ENCODE data around the gene STK38L. TPM values are rescaled to one million over a fixed set of nuclear protein-coding genes. Genes with fewer than 3 reads are reported as not detected.

Gene STK38L
- total RNA-seq = 10 to 100 TPM; 13.3 to 18.7 TPM
- total RNA-seq = 18.3 to 34.5 reads per million in 2 donors

DNA sequence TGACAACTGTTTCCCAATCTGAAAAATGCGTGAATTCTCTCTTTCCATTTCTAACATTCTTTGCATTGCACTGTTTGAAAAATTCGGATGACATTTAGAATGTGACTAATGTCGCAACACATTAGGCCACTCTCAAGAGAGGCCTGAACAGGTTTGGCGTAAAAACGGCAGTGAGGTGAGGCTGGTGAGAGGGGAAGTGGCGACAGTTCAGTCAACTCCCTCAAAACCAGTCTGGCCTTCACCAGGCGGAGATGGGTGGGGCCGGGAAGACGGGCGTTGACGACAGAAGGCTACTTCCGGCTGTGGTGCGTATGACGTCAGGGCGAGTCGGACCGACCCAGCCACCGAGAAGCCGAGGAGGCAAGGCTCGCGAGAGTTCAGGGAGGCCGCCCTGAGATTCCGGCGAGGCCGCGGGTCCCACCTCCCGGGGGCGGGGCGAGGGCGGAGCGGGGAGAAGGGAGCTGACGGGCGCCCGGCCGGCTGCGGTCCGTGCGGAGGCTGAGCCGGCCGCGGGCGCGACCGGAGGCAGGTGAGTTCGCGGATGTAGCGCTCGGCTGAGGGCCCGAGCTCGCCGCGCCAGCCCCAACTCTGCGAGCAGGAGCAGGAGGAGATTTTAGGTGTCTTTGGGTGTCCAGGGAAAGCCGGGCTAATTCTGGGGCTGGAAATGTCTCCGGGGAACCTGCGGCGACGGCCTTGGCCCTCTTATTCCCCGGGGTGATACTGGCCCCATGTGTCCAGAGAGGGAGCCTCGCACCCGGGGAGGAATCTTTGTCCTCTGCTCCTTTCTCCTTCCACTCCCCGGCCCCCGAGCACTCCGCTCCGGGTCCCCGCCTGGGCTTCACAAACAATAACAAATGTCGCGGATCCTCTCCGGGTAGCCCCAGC, at the start of gene STK38L:
STK38L (plus strand) TSS at position 483 of the 885 bp plus-strand sequence. CDS start 53,435 bp downstream, outside the sequence.
- H3K9me3 ChIP-seq (ENCODE audit: control insufficient read depth, low read length, poor library complexity, severe bottlenecking) = no peaks in the 10 kb centered on the region
- Mint-ChIP-seq H3K27ac (peak within 1 kb of the TSS; percentile 98), H3K36me3 (ENCODE audit: low read depth) (peaks cover 4% of the 10 kb centered on the region), H3K27me3 (no peaks in the 10 kb centered on the region), H3K4me3 (peak within 1 kb of the TSS; percentile 99), H3K4me1 (peaks cover 34% of the 10 kb centered on the region)
- peak; percentile 97 for ATAC-seq
- DNase-seq = peak; percentile 89 to 98 (median 93)

DNA sequence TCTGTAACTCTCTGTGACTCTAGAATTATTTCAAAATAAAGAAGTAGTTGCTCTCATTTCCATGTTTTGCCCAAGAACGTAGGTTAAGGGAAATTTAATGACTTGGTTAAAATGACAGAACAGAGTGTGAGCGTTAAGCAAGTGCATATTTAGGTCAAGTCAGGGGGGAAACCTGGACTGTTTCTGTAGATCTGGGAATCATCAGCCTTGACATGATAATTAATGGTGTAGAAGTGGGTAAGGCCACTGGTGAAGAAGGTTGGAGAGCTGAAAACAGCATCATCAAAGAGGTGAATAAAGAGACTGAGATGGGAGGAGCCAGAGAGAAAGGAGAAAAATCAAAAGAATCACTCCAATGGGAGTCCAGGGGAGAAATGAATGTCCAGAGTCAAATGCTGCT, 49.4 kb upstream of the STK38L start:
- no peak overlapping the region for H3K4me3 Mint-ChIP-seq
- ATAC-seq (no peak), DNase-seq (no peak)
- H3K9me3 ChIP-seq (ENCODE audit: control insufficient read depth, low read length, poor library complexity, severe bottlenecking) = no peaks in the 10 kb centered on the region
- peaks cover 5% of the 10 kb centered on the region for H3K27me3 Mint-ChIP-seq
- H3K27ac Mint-ChIP-seq = no peak overlapping the region
- no peaks in the 10 kb centered on the region for H3K36me3 Mint-ChIP-seq (ENCODE audit: low read depth)
- no peaks in the 10 kb centered on the region for H3K4me1 Mint-ChIP-seq

DNA sequence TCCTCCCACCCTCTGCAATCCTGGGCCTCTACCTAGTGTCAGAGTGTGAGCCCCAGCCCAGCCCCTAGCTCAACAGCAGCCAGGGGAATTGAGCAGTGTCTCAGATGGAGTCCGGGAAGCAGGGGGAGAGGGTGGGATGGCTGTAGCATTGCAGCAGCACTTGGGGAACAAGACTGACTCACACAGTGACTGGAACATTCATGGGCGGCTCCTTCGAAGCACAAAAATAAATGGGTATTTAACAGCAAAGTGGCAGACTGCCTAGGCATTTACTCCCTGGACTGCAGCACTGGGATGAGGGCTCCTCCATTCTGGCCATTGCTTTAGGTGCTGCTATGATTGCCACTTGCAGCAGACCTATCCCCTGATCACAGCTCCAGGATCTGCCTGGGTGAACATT, 46.0 kb upstream of the STK38L start:
- Mint-ChIP-seq H3K4me1 (no peaks in the 10 kb centered on the region), H3K4me3 (no peak overlapping the region), H3K27ac (no peak overlapping the region), H3K36me3 (ENCODE audit: low read depth) (no peaks in the 10 kb centered on the region), H3K27me3 (no peaks in the 10 kb centered on the region)
- H3K9me3 ChIP-seq (ENCODE audit: control insufficient read depth, low read length, poor library complexity, severe bottlenecking) = no peaks in the 10 kb centered on the region
- DNase-seq (no peak), ATAC-seq (no peak)

DNA sequence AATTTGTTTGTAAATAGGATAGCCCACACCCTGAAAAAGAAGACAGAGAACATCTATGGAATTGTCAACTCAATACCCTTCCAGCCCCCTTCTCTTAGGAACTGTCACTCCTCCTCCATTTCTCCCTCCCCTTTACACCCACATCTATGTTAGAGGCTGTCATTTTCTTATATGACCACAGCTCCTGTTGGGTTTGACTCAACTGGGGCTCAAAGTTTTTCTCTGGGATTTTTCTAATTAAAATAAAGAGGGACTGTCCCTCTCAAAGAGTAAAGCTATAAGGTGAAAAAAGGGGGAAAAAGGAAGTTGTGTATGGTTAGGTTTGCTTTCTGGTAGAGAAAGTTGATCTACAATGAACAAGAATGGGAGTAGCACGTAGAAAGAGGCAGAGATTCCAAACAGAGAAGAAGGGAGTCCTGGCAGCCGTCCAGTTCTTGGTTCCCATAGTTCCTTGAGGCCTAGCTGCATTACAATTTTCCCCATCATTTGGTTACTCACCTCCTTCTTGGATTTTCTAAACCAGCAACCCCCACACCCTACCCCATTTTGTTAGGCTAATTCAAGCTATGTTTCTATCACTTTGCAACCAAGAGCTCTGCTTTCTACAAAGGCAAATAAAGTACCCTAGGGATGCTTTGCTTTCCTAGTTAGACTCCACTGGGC, 44.3 kb upstream of the STK38L start:
- ATAC-seq (no peak), DNase-seq (no peak)
- no peak overlapping the region for H3K4me3 Mint-ChIP-seq
- H3K27ac Mint-ChIP-seq = no peak overlapping the region
- no peaks in the 10 kb centered on the region for H3K27me3 Mint-ChIP-seq
- peaks cover 2% of the 10 kb centered on the region for H3K36me3 Mint-ChIP-seq (ENCODE audit: low read depth)
- no peaks in the 10 kb centered on the region for H3K9me3 ChIP-seq (ENCODE audit: control insufficient read depth, low read length, poor library complexity, severe bottlenecking)
- H3K4me1 Mint-ChIP-seq = no peaks in the 10 kb centered on the region

DNA sequence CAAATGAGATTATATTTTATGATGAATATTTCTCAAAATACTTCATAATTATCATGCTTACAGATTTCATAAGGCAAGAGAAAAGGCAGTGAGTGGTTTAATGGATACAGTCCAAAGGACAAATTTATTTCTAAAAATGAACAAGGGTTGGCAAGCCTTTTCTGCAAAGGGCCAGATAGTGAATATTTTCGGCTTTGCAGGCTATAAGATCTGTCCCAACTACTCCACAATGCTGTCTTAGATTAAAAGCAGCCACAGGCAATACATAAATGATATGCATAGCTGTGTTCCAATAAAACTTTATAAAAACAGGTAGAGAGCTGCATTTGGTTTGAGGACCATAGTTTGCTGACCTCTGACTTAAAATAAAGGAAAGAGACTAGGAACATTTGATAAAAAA, 42.9 kb upstream of the STK38L start:
- no peaks in the 10 kb centered on the region for H3K4me1 Mint-ChIP-seq
- ATAC-seq = no peak
- H3K27ac Mint-ChIP-seq = no peak overlapping the region
- no peaks in the 10 kb centered on the region for H3K9me3 ChIP-seq (ENCODE audit: control insufficient read depth, low read length, poor library complexity, severe bottlenecking)
- no peaks in the 10 kb centered on the region for H3K27me3 Mint-ChIP-seq
- peaks cover 2% of the 10 kb centered on the region for H3K36me3 Mint-ChIP-seq (ENCODE audit: low read depth)
- no peak for DNase-seq
- no peak overlapping the region for H3K4me3 Mint-ChIP-seq

DNA sequence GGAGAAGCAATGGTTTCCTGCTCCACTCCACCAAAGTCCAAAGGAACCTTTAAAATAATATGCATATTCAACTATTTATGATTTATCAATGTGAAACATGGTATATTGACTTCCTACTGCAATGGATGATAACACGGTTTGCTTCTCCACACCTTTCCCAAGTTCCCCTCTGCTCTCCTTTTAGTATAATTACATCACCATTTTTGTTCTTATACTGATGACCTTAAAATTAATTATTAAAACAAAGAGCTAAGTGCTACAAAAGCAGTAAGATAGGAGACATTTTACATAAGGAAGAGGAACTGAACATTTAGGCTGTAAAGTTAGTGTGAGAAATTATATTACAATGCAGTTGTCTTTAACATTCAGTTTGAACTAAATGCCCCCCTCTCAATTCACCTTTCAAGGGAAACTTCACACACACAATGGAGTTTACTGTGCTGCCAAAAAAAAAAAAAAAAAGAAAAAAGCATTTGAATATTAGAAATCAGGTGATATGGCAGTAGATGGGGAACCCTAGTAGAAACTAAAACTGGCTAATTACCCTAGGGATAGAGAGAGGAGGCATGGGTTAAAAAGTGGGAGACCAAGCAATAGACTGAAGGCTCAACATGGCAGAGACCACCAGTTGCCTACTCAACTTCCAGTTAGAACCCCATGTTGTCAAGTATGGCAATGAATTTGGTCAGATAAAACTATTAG, 37.1 kb upstream of the STK38L start:
- peaks cover 2% of the 10 kb centered on the region for H3K36me3 Mint-ChIP-seq (ENCODE audit: low read depth)
- no peak overlapping the region for H3K27ac Mint-ChIP-seq
- peaks cover 3% of the 10 kb centered on the region for H3K4me1 Mint-ChIP-seq
- no peak overlapping the region for H3K4me3 Mint-ChIP-seq
- no peaks in the 10 kb centered on the region for H3K27me3 Mint-ChIP-seq
- no peak for ATAC-seq
- DNase-seq = no peak
- H3K9me3 ChIP-seq (ENCODE audit: control insufficient read depth, low read length, poor library complexity, severe bottlenecking) = no peaks in the 10 kb centered on the region

DNA sequence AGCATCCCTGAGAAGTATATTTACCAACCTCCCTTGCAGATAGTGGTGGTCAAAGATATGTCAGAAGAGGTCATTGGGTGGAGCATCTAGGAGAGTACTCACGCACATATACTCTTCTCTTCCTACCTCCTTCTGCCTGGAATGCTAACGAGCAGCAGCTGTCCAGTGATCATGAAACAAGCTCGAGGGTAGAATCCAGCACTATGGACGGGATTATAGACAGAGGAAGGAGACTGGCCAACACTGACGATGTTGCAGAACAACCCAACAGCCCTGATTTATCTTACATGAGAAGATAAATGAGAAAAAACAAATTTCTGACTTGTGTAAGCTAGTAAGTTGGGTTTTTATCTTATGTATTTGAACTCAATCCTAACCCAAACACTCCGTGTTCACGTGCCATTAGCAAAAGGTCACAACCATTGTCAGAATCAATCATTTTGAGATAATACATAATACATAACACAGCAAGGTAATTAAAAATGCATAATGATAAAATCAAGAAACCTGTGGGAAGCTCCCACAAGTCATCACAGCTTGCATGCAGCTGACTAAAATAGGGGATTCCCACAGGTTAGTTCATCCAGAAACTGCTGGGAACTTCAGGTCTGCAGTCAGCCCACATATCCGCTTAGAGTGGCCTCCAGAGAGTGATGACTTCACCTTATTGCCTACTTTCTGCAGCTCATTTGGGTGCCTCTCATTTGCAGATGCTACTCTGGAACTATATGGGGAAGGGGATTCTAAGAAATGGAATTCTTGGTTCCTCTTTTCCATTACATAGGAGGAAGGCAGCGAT, 36.3 kb upstream of the STK38L start:
- peaks cover 3% of the 10 kb centered on the region for H3K4me1 Mint-ChIP-seq
- ATAC-seq (peak; percentile 57), DNase-seq (no peak)
- H3K4me3 Mint-ChIP-seq = no peak overlapping the region
- no peaks in the 10 kb centered on the region for H3K9me3 ChIP-seq (ENCODE audit: control insufficient read depth, low read length, poor library complexity, severe bottlenecking)
- H3K27ac Mint-ChIP-seq = no peak overlapping the region
- H3K36me3 Mint-ChIP-seq (ENCODE audit: low read depth) = peaks cover 2% of the 10 kb centered on the region
- no peaks in the 10 kb centered on the region for H3K27me3 Mint-ChIP-seq

DNA sequence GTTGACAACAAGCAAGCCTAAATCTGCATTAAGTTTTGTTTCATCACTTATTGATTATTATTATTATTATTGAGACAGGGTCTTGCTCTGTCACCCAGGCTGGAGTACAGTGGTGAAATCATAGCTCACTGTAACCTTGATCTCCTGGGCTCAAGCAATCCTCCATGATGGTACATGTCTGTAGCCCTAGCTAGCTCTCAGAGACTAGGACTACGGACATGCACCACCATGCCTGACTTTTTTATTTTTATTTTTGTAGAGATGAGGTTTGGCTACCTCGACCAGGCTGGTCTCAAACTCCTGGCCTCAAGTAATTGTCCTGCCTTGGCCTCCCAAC, 35.7 kb upstream of the STK38L start:
- no peaks in the 10 kb centered on the region for H3K27me3 Mint-ChIP-seq
- H3K4me1 Mint-ChIP-seq = peaks cover 3% of the 10 kb centered on the region
- H3K9me3 ChIP-seq (ENCODE audit: control insufficient read depth, low read length, poor library complexity, severe bottlenecking) = no peaks in the 10 kb centered on the region
- H3K36me3 Mint-ChIP-seq (ENCODE audit: low read depth) = peaks cover 2% of the 10 kb centered on the region
- H3K4me3 Mint-ChIP-seq = no peak overlapping the region
- H3K27ac Mint-ChIP-seq = no peak overlapping the region
- ATAC-seq (no peak), DNase-seq (no peak)

DNA sequence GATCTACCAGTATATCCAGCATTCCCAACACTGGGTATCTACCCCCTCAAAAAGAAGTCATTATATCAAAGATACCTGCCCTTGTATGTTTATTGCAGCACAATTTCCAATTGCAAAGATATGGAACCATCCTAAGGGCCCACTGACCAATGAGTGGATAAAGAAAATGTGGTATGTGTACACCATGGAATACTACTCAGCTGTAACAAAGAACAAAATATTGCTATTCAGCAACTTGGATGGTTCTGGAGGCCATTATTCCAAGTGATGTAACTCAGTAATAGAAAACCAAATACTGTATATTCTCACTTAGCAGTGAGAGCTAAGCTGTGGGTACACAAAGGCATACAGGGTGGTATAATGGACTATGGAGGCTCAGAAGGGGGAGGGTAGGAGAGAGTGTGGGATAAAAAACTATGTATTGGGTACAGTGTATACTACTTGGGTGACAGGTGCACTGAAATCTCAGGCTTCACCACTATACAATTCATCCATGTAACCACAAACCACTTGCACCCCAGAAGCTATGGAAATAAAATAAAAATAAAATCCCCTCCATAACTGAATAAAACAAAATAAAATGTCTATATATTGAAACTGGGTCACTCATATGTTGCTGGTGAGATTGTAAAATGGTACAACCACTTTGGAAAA, 34.7 kb upstream of the STK38L start:
- H3K27ac Mint-ChIP-seq = no peak overlapping the region
- ATAC-seq = no peak

DNA sequence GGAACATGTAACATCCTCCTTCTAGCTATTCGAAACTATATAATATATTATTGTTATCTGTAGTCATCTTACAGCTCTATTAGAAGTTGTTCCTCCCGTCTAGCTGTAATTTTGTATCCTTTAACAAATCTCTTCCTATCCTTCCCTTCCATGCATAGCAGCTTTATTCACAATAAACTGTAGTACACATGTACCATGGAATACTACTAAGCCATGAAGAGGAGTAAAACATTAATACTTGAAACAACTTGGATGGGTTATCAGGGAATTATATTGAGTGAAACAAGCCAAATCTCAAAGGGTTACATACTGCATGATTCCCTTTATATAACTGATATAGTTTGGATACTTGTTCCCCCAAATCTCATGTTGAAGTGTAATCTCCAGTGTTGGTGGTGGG, 33.9 kb upstream of the STK38L start:
- no peaks in the 10 kb centered on the region for H3K27me3 Mint-ChIP-seq
- H3K4me1 Mint-ChIP-seq = peaks cover 3% of the 10 kb centered on the region
- ATAC-seq (no peak), DNase-seq (no peak)
- H3K9me3 ChIP-seq (ENCODE audit: control insufficient read depth, low read length, poor library complexity, severe bottlenecking) = no peaks in the 10 kb centered on the region
- no peaks in the 10 kb centered on the region for H3K36me3 Mint-ChIP-seq (ENCODE audit: low read depth)
- no peak overlapping the region for H3K27ac Mint-ChIP-seq
- no peak overlapping the region for H3K4me3 Mint-ChIP-seq

More for the DNA sequence above, 34.7 kb upstream of the STK38L start:
- Mint-ChIP-seq H3K27me3 (no peaks in the 10 kb centered on the region), H3K4me1 (peaks cover 3% of the 10 kb centered on the region), H3K4me3 (no peak overlapping the region), H3K36me3 (ENCODE audit: low read depth) (peaks cover 2% of the 10 kb centered on the region)
- no peaks in the 10 kb centered on the region for H3K9me3 ChIP-seq (ENCODE audit: control insufficient read depth, low read length, poor library complexity, severe bottlenecking)
- no peak for DNase-seq

DNA sequence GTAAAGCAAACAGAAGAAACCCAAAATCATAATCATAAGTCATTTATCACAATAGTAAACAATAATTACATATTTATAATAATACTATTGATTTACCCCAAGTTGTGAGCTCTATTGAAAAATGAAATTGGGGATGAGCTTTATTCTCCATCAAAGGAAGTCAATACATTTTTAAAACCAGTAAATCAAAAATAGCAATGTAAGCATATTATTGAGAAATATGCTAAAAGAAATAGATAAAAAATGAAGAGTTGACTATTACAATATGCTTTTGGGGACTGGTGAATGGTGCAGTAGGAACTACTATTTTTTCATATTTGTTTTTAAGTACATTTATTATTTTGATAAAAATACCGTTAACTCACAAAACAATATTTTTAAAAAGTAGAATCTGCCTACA, 31.2 kb upstream of the STK38L start:
- Mint-ChIP-seq H3K27me3 (no peaks in the 10 kb centered on the region), H3K4me1 (no peaks in the 10 kb centered on the region), H3K4me3 (no peak overlapping the region), H3K36me3 (ENCODE audit: low read depth) (no peaks in the 10 kb centered on the region), H3K27ac (no peak overlapping the region)
- no peak for DNase-seq
- no peaks in the 10 kb centered on the region for H3K9me3 ChIP-seq (ENCODE audit: control insufficient read depth, low read length, poor library complexity, severe bottlenecking)
- no peak for ATAC-seq

DNA sequence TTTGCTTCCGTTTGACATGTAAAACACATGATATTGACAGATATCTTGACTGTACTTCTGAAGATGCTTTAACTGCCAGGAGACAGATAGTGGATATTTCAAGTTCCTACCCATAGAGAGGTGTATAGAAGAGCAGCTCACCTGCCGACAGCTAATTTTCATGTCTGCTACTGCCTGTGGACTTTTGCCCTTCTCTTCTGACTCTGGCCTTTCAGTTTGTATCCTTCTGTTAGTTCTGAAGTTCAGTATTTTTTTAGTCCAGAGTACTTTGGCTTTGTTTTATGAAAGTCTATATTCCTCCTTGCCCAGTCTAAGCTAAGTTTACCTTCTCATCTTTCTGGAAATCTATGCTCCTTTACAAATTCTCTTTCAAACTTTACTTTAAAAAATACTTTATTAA, 30.8 kb upstream of the STK38L start:
- H3K9me3 ChIP-seq (ENCODE audit: control insufficient read depth, low read length, poor library complexity, severe bottlenecking) = no peaks in the 10 kb centered on the region
- Mint-ChIP-seq H3K4me3 (no peak overlapping the region), H3K4me1 (no peaks in the 10 kb centered on the region), H3K27me3 (no peaks in the 10 kb centered on the region), H3K27ac (no peak overlapping the region), H3K36me3 (ENCODE audit: low read depth) (no peaks in the 10 kb centered on the region)
- ATAC-seq (no peak), DNase-seq (no peak)
